HG03521 (cell line): ENCODE data around the gene SLX4IP.

Source experiments
- ATAC-seq: cut with Tn5 transposase; IDR thresholded peaks from one replicate; pipeline ENCODE4 v1.9.1; 2021; ENCODE audit warnings: mild to moderate bottlenecking, moderate library complexity; ENCODE audit not compliant: unreplicated experiment

Gene SLX4IP

DNA sequence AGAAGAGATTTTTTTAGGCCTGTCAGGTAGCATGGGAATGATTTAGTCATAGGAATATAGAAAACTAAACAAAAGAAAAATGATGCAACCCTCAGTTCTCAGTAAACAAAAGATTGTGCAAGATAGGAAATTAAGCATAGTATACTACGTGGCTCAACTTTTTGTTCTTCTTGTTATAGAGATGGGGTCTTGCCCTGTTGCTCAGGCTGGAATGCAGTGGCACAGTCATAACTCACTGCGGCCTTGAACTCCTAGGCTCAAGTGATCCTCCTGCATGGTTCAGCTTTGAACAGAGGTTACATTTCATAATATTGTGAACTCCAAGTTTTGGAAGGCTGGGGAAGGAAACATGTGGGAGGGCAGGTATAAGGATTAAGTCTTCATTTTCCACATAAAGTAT lies 28.5 kb downstream of the SLX4IP start:
- no peak for ATAC-seq

DNA sequence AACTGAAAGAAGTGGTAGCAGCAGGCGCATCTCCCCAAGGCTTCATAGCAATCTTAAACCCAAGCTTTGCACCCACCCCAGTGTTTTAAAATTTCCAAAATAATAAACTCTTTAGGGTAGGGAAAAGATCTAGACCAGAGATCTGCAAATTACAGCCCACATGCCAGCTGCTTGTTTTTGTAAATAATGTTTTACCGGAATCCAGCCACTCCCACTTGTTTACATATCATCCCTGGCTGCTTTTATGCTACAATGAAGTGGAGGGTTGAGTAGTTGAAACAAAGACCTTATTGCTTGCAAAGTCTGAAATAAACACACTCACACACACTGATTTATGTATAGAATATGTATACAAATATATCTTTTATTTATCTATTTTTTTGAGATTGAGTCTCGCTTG lies 30.0 kb downstream of the SLX4IP start:
- ATAC-seq = no peak

DNA sequence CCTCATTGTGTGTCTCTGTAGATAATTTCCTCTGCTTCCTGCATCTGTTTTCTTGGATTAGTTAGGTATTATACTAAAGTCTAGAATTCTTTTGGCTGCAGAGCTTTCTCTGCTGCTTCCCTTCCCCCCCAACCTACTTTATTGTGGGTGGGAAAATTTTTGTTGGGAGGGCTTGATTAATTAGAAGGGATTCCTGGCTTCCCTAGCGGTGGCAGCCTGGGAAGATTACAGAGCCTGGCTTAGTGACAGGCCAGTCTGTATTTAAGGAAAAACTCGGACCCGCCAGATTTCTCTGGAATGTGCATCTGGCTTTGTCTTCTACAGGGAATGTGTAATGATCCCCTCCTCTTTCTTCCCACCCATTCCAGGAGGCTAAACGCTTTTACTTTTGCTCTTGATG lies 31.2 kb downstream of the SLX4IP start:
- no peak for ATAC-seq

- ATAC-seq = no peak
Observed at GRCh38 chr20:10466855-10467254, 31.8 kb downstream of the SLX4IP start.

- ATAC-seq = no peak
Observed at GRCh38 chr20:10467681-10468339, 32.7 kb downstream of the SLX4IP start.

- no peak for ATAC-seq
Observed at GRCh38 chr20:10468340-10468845, 33.3 kb downstream of the SLX4IP start.

DNA sequence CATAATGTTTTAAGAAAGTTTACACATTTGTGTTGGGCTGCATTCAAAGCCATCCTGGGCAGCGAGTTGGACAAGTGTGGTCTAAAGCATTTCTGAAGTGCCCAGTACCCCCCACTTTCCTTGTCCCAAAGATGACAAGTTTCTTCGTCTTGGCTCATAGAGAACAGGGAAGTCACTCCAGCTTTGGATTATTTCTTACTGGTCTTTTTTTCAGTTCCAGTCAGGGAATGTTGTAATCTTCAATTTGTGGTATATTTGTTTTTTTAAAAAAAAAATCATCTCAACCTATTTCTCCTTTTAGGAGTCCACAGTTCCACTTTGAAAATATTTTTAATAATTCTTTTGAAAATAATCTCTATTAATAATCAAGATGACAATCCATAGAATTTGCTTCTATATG lies 34.0 kb downstream of the SLX4IP start:
- ATAC-seq = no peak

- ATAC-seq = no peak
Observed at GRCh38 chr20:10469599-10469998, 34.5 kb downstream of the SLX4IP start.

GRCh38 chr20:10470276-10470675 lies 35.2 kb downstream of the SLX4IP start:
- no peak for ATAC-seq

GRCh38 chr20:10472871-10473270 lies 37.8 kb downstream of the SLX4IP start:
- no peak for ATAC-seq

DNA sequence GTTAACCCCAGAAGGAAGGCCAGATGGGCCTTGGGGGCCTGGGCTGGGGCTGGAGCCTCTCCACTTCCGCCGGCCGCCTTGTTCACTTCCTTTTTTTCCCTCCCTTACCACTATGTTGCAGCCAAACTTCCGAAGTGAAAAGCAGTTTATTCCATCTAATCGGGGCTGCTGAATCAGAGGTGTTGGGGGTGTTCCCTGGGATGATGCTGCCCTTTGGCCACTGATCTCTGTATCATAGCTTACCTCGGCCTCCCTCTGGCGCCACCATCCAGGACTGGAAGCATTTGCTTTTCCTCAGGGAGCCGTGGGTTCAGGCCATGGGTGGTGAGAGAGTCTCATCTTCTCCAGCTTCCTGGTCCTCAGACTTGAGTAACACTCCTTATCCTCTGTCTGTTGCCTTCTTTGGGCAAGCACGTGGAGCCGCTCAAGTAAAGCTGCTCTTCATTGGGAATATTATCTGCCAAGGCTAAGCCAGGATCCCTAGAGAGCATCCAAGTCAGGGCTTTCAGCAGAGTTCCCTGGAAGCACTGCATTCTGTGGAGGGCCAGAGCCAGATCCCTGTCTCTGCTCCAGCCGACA lies 39.6 kb downstream of the SLX4IP start:
- no peak for ATAC-seq

DNA sequence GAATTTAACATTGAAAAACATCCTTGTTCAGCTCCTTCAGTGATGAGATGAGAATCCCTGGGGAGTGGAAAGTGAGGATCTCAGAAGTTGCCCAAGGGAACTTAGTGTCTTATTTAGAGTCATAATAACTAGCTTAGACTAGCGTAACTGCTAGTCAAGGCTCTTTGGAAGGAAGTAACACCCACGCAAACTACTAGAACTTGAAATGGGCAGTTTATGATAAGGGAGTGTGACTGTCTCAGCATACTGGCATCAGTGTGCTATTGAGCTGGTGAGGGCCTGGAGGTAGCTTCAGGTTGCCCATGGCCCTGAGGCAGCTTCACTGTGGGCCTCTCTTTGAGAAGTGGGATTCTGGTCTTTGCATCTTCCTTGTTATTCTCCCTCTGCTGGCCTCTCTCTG lies 40.1 kb downstream of the SLX4IP start:
- no peak for ATAC-seq

DNA sequence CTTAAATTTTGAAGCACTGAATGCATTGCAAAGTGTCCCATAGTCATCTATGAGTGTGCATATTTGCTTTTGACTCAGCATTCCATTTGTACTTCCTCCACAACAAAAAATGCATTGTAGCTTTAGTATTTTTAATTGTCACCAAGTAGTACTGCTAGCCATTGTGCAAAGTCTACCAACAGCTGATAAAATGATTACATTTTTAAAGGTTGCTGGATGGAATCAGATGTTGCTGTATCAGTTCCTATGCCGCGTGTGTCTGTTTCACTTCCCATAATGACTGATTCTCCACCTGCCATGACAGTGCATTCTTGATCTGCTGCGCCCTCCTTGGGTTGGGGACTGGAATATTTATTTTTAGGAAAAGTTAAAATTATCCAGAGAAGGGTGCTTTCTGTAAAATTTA lies 41.2 kb downstream of the SLX4IP start:
- peak; percentile 74 for ATAC-seq

DNA sequence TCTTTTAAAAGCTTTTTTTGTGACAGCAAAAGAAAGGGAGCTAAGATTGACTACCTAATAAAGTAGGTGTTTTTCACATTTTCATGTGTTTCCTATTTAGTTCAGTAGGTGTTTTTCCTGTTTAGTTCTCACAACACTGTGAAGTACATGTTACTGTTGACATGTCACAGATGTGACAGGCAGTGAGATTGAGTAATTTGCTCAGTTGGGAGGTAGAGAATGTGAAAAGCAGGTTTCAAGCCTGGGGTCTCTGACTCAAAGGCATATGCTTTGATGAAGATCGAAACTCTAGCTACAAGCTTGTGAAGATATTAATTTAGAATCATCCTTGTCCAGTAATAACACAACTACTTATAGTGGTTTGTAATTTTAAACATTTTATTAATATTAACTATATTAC lies 43.1 kb downstream of the SLX4IP start:
- ATAC-seq = peak; percentile 67

DNA sequence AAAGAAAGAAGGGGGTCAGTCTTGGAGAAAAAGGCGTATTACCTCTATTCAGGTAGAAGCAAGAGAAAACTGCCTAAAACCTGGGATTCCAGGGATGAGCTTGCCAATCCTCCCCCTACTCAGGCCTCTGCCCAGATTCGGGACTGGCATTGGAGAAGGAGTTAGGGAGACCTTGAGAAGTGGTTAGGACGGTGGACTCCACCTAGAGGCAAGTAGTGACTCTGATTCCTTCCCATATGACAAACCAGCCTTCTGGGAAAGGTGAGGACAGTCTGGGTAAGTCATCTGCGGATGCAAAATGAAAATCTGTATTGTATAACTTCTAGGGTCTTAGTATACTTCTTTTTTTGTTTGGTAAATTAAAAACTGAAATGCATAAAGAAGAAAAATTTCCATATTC lies 43.8 kb downstream of the SLX4IP start:
- no peak for ATAC-seq

DNA sequence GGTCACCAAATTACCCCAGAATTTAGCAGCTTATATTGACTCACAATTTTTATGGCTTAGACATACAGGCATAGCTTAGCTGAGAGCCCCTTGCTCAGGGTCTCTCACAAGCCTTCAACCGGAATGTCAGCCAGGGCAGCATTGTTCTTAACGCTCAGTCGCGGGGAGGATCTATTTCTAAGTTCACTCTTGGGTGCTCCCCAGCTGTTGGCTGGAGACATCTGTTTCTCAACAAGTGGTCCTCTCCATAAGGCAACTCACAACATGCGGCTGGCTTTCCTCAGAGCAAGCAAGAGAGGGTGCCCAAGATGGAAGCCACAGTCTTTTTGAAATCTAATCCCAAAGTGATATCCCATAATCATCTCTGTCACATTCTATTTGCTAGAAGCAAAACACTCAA lies 46.6 kb downstream of the SLX4IP start:
- ATAC-seq = no peak

DNA sequence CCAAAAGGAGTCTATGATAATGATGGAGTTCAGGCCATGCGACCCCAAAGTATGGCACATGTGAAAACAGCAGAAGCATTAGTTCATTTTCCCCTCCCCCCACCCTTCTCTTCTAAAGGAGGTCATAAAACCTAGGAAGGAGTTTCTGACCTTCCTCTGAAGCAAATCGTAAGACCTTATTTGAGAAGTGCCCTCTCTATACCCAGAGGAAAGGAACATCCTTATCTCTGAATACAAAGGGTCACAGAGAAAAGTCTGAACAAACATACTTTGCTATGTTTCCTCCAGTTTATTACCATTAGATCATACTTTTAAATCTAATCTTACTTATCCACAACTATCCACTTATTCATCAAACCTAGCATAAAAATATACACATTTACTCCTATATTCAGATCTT lies 48.6 kb downstream of the SLX4IP start:
- ATAC-seq = no peak

GRCh38 chr20:10487142-10488136 lies 52.3 kb downstream of the SLX4IP start:
- no peak for ATAC-seq

- no peak for ATAC-seq
Observed at GRCh38 chr20:10488534-10488933, 53.4 kb downstream of the SLX4IP start.

GRCh38 chr20:10489853-10490252 lies 54.7 kb downstream of the SLX4IP start:
- ATAC-seq = no peak

DNA sequence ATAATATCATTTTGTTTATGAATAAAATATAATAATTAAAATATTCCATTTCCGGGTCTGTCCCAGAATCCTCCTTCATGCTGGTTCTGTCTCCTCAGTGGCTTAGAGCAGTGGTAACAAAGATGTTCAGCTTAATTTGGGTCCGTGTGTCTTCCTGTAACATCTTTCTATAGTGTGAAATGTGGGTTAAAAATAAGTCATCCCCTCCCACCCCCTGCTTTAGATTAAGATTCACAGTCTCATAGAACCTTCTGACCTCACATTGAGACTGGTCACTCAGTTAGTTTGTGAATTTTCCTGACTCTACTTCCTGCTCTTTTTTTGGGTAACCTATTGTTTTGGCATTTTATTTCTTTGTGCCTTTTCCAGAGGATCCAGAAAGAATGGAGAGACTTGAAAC lies 55.2 kb downstream of the SLX4IP start:
- ATAC-seq = no peak

GRCh38 chr20:10490706-10491105 lies 55.6 kb downstream of the SLX4IP start:
- no peak for ATAC-seq
